ENCODE results near the gene DICER1. TPM values are rescaled to one million over a fixed set of nuclear protein-coding genes. Genes with fewer than 3 reads are reported as not detected.

The DICER1 gene
- total RNA-seq, 1 experiment from 2014 or later = 57.1 TPM

GRCh38 chr14:95069018-95069417 is 88.3 kb downstream of the DICER1 start:
- Histone ChIP-seq H3K9me3 (ENCODE audit: low read depth, low read length, poor library complexity, severe bottlenecking) (no peaks in the 10 kb centered on the region), H3K4me3 (ENCODE audit: low read depth, low read length, poor library complexity, severe bottlenecking) (no peak overlapping the region), H3K27me3 (replicated peaks; ENCODE audit: insufficient read depth, low read depth, low read length, poor library complexity) (no peaks in the 10 kb centered on the region), H3K27ac (ENCODE audit: low read depth, low read length, poor library complexity, severe bottlenecking) (no peak overlapping the region), H3K36me3 (ENCODE audit: insufficient read depth, low read length, poor library complexity, severe bottlenecking) (no peaks in the 10 kb centered on the region), H3K4me1 (ENCODE audit: insufficient read depth, low read length, poor library complexity, severe bottlenecking) (no peaks in the 10 kb centered on the region)
- CTCF ChIA-PET = no interaction called here
- BruUV-seq (replicated peaks) = no TSS peak
- DNase-seq (ENCODE audit: low spot score) = no peak
- POLR2A ChIA-PET (ENCODE audit: low non-redundant PET) = no interaction called here
- TF ChIP-seq CTCF (conservative IDR thresholded peaks at IDR 0.05; ENCODE audit: low read depth, low read length) = no peak
- TF ChIP-seq EZH2 (IDR thresholded peaks at IDR 0.05; ENCODE audit: borderline replicate concordance, low read depth, low read length, poor library complexity, severe bottlenecking) = no peak
- intact Hi-C loops (cut with micrococcal nuclease; ENCODE audit: unreplicated experiment) = no loop called here

- intact Hi-C loops (cut with micrococcal nuclease; ENCODE audit: unreplicated experiment) = no loop called here
- ChIA-PET POLR2A (ENCODE audit: low non-redundant PET) (no interaction called here), CTCF (no interaction called here)
- Histone ChIP-seq H3K4me1 (ENCODE audit: insufficient read depth, low read length, poor library complexity, severe bottlenecking) (no peaks in the 10 kb centered on the region), H3K36me3 (ENCODE audit: insufficient read depth, low read length, poor library complexity, severe bottlenecking) (no peaks in the 10 kb centered on the region), H3K27ac (ENCODE audit: low read depth, low read length, poor library complexity, severe bottlenecking) (no peak overlapping the region), H3K4me3 (ENCODE audit: low read depth, low read length, poor library complexity, severe bottlenecking) (no peak overlapping the region), H3K9me3 (ENCODE audit: low read depth, low read length, poor library complexity, severe bottlenecking) (no peaks in the 10 kb centered on the region), H3K27me3 (replicated peaks; ENCODE audit: insufficient read depth, low read depth, low read length, poor library complexity) (no peaks in the 10 kb centered on the region)
- no peak for DNase-seq (ENCODE audit: low spot score)
- BruUV-seq (replicated peaks) = no TSS peak
- no peak for TF ChIP-seq CTCF (conservative IDR thresholded peaks at IDR 0.05; ENCODE audit: low read depth, low read length)
- TF ChIP-seq EZH2 (IDR thresholded peaks at IDR 0.05; ENCODE audit: borderline replicate concordance, low read depth, low read length, poor library complexity, severe bottlenecking) = no peak
These were observed 88.8 kb downstream of the DICER1 start for GRCh38 chr14:95068521-95068920.

- H3K36me3 ChIP-seq (ENCODE audit: insufficient read depth, low read length, poor library complexity, severe bottlenecking) = no peaks in the 10 kb centered on the region
- TF ChIP-seq CTCF (conservative IDR thresholded peaks at IDR 0.05; ENCODE audit: low read depth, low read length) = no peak
- TF ChIP-seq EZH2 (IDR thresholded peaks at IDR 0.05; ENCODE audit: borderline replicate concordance, low read depth, low read length, poor library complexity, severe bottlenecking) = no peak
- BruUV-seq (replicated peaks) = no TSS peak
- CTCF ChIA-PET = no interaction called here
- H3K27ac ChIP-seq (ENCODE audit: low read depth, low read length, poor library complexity, severe bottlenecking) = no peak overlapping the region
- no peaks in the 10 kb centered on the region for H3K9me3 ChIP-seq (ENCODE audit: low read depth, low read length, poor library complexity, severe bottlenecking)
- no peaks in the 10 kb centered on the region for H3K4me1 ChIP-seq (ENCODE audit: insufficient read depth, low read length, poor library complexity, severe bottlenecking)
- POLR2A ChIA-PET (ENCODE audit: low non-redundant PET) = no interaction called here
- H3K4me3 ChIP-seq (ENCODE audit: low read depth, low read length, poor library complexity, severe bottlenecking) = no peak overlapping the region
- no peaks in the 10 kb centered on the region for H3K27me3 ChIP-seq (replicated peaks; ENCODE audit: insufficient read depth, low read depth, low read length, poor library complexity)
- intact Hi-C loops (cut with micrococcal nuclease; ENCODE audit: unreplicated experiment) = no loop called here
- no peak for DNase-seq (ENCODE audit: low spot score)
These were observed 89.2 kb downstream of the DICER1 start for GRCh38 chr14:95068080-95068479.
